Measurements from ENCODE around the gene FAM117B. TPM values are rescaled to one million over a fixed set of nuclear protein-coding genes. Genes with fewer than 3 reads are reported as not detected.

Gene FAM117B
- total RNA-seq, 1 experiment from 2014 or later = 24.0 TPM

DNA sequence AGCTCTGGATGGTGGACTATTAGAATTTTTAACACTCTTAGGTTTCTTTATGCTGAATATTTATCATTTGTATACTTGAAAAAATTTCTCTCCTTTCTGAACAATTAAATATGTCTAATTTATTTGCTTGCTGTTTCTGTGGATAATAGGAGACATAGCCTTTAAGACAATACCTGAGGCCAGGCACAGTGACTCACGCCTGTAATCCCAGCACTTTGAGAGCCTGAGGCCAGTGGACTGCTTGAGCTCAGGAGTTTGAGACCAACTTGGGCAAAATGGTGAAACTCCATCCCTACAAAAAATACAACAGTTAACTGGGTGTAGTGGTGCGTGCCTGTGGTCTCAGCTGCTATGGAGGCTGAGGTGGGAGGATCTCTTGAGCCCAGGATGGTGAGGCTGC is 54.7 kb downstream of the FAM117B start:
- Histone ChIP-seq H4K5ac (ENCODE audit: insufficient read length, low read depth, low read length) (no peak overlapping the region), H3K27me3 (ENCODE audit: insufficient read depth, low read length) (no peaks in the 10 kb centered on the region), H2BK12ac (ENCODE audit: insufficient read length, low read depth, low read length) (no peak overlapping the region), H3K23ac (ENCODE audit: insufficient read length, low read depth, low read length) (no peak overlapping the region), H2BK5ac (ENCODE audit: insufficient read length, low read length) (no peak overlapping the region), H4K91ac (ENCODE audit: insufficient read length, low read depth, low read length) (no peak overlapping the region), H3K4me2 (ENCODE audit: insufficient read depth, insufficient read length, low read length) (no peak overlapping the region), H2BK120ac (ENCODE audit: low read depth, low read length, poor library complexity, severe bottlenecking) (no peak overlapping the region), H3K4ac (ENCODE audit: low read depth, low read length) (no peak overlapping the region), H4K20me1 (ENCODE audit: control insufficient read depth, insufficient read depth, insufficient read length) (no peaks in the 10 kb centered on the region), H2BK15ac (ENCODE audit: low read depth, low read length) (no peak overlapping the region), H3K9me3 (ENCODE audit: control insufficient read depth, low read depth, low read length) (no peaks in the 10 kb centered on the region), H3K56ac (ENCODE audit: insufficient read length, low read depth, low read length) (no peak overlapping the region), H3K9ac (ENCODE audit: extremely low read depth, insufficient read length, low read length) (no peak overlapping the region), H3K79me2 (ENCODE audit: insufficient read depth, low read length) (no peaks in the 10 kb centered on the region; the same call in 1 of the 2 replicates), H2AK5ac (ENCODE audit: insufficient read length, low read length) (no peak overlapping the region), H2AFZ (ENCODE audit: low read length) (no peak overlapping the region), H3K14ac (ENCODE audit: insufficient read depth, low read length) (no peak overlapping the region), H3K23me2 (ENCODE audit: insufficient read length, low read depth, low read length, poor library complexity, severe bottlenecking) (no peaks in the 10 kb centered on the region), H3K18ac (ENCODE audit: insufficient read length, low read depth, low read length) (no peak overlapping the region), H4K8ac (replicated peaks; ENCODE audit: insufficient read length, low read depth, low read length) (no peak overlapping the region), H2BK20ac (ENCODE audit: low read depth, low read length, poor library complexity, severe bottlenecking) (no peak overlapping the region), H3K27ac (ENCODE audit: insufficient read length, low read depth, low read length) (no peak overlapping the region), H3K79me1 (ENCODE audit: insufficient read depth, low read depth, low read length, poor library complexity, severe bottlenecking) (no peaks in the 10 kb centered on the region), H3T11ph (ENCODE audit: low read length) (no peak overlapping the region), H3K4me1 (ENCODE audit: insufficient read depth, low read length) (peaks cover 2% of the 10 kb centered on the region; the same call in 1 of the 2 replicates)
- Mint-ChIP-seq H3K4me3 (no peak overlapping the region), H3K9me3 (no peaks in the 10 kb centered on the region), H3K27ac (no peak overlapping the region; a peak in 1 of 7 replicates), H3K4me1 (peaks cover 3 to 6% of the 10 kb centered on the region in 2 experiments; a peak in 2 of 4 replicates), H3K36me3 (ENCODE audit: insufficient read depth in 1 of 3, low read depth in 3 of 3) (0 out of 7 replicates have a peak, but pooled peaks cover 0 to 2% (median 0%) of the 10 kb centered on the region in 3 experiments), H3K27me3 (ENCODE audit: low read depth) (no peaks in the 10 kb centered on the region)
- TF ChIP-seq, protein P1, sequence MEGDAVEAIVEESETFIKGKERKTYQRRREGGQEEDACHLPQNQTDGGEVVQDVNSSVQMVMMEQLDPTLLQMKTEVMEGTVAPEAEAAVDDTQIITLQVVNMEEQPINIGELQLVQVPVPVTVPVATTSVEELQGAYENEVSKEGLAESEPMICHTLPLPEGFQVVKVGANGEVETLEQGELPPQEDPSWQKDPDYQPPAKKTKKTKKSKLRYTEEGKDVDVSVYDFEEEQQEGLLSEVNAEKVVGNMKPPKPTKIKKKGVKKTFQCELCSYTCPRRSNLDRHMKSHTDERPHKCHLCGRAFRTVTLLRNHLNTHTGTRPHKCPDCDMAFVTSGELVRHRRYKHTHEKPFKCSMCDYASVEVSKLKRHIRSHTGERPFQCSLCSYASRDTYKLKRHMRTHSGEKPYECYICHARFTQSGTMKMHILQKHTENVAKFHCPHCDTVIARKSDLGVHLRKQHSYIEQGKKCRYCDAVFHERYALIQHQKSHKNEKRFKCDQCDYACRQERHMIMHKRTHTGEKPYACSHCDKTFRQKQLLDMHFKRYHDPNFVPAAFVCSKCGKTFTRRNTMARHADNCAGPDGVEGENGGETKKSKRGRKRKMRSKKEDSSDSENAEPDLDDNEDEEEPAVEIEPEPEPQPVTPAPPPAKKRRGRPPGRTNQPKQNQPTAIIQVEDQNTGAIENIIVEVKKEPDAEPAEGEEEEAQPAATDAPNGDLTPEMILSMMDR (conservative IDR thresholded peaks at IDR 0.05) = no peak
- no peak for DNase-seq
- no CpG with 5 or more reads among the region's 2 CpGs for WGBS (ENCODE audit: extremely low coverage, insufficient read length, low lambda C conversion rate)

Measured in H9 (cell line).